Embryonic facial prominence (tissue), 1 donor: ENCODE measurements around the gene GRIK3.

Source experiments
- DNase-seq: peaks from one replicate; pipeline ENCODE4 v3.0.0-alpha.2; 2016; ENCODE audit errors: extremely low spot score

GRIK3 gene

DNA sequence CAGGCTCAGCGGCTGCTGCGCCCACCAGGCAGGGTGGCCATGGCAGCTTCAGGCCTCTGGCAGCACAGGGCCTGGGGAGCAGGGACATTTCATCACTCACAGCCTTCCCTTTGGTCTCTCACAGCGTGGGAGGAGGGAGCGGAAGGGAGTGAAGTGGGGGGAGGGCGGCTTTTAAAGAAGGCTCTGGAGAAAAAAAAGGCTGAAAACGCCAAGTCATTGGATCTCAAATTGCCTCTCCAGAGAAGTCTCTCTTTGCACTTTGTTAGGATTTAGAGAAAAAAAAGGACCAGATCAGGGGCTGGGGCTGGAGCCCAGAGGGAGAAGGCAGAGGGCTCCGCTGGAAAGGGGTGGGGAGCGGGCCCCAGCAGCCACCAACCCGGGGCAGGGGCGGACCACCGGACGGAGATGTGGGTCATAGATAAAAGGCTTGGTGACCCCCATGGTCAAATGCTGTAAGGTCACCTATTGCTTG is 209.9 kb downstream of the GRIK3 start:
- no peak for DNase-seq

GRCh38 chr1:36822648-36823047 is 211.7 kb downstream of the GRIK3 start:
- DNase-seq, result no peak

DNA sequence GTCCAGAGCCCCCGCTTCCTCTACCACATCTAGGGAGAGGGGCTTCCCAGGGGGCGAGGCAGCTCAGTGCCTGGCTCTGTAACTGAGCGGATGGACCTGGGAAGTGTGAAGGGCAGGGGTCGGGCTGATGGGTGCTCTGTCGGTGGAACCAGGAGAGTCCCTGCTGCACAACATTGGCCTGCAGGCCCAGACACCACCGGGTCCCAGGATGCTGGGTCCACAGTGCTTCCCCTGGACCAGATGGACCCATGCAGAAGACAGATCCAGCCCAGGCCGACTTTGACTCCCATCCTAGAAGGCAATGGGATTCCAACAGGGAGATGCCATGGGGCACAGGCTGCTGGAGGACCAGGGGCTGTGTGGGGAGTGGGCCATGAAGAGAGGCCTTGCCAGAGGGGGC is 212.9 kb downstream of the GRIK3 start:
- no peak for DNase-seq

DNA sequence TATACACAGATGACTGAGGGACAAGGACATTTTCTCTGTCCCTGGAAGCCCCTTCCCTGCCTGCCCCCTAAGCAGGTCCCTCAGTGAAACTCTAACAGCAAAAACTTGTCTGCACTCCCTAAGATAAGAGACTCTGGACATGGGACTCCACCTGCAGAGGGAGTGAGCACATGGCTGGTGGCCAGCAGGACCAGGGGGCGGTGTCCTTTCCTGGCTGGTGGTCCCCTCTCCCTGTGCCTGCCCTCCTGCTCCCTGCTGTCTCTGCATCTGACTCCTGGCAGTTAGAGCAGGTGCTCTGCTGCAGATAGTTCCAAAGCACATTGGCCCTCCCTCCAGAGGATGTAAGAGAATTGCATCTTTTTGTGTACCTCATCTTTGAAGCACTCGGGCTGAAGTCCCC is 215.5 kb downstream of the GRIK3 start:
- DNase-seq, result no peak

GRCh38 chr1:36816348-36816747 is 218.0 kb downstream of the GRIK3 start:
- no peak for DNase-seq

GRCh38 chr1:36814774-36815173 is 219.5 kb downstream of the GRIK3 start:
- DNase-seq, result no peak

DNA sequence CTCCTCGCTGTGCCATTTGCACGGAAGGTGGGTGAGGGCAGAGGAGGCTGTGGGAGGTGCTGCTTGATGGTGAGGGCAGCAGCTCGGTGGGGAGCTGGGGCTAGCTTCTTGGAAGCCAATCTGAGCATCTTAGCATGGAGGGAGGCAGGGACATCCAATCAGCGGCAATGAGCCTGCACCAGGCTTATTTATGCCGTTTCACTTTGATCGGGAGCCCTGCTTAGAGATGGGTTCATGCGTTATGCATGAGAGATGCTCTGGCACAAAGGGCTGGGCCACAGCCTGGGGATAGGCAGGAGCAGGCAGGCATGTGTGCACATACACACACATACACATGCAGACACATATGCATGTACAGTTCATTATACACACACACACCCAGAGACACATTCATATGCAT is 220.2 kb downstream of the GRIK3 start:
- no peak for DNase-seq

GRCh38 chr1:36807262-36807661 is 227.1 kb downstream of the GRIK3 start:
- no peak for DNase-seq

GRCh38 chr1:36805979-36806640 is 228.2 kb downstream of the GRIK3 start:
- no peak for DNase-seq

- no peak for DNase-seq
Measured at GRCh38 chr1:36804669-36805314, 229.5 kb downstream of the GRIK3 start.

DNA sequence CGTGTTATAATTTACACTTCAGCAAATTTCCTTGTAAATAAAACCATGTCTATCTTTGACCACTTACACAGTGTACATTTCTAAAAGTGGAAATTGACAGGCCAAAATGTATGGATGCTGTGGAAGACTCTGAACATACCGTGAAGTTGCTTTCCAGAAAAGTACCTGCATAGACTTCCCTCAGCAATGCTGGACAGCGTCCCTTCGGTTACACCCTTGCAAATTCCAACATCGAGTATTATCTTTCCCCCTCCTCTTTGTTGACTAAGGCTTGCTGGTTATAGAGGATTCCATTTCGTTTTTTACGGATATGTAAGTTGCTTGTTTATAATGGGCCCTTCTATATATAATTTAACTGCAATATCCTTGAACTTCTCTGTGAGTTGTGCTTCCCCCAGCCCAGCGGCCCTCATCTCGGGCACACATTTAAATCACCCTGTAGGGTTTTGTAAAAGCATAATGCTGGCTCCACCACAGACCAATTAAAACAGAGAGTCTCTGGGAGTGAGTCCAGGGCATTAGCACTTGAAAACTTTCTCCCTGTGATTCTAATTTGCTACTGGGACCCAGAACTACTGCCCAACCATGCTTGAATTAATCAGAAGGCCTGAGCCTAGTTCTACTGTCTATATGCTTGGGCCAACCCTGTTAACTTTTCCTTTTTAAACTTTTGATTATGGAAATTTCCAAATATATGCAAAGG is 230.3 kb downstream of the GRIK3 start:
- no peak for DNase-seq

DNA sequence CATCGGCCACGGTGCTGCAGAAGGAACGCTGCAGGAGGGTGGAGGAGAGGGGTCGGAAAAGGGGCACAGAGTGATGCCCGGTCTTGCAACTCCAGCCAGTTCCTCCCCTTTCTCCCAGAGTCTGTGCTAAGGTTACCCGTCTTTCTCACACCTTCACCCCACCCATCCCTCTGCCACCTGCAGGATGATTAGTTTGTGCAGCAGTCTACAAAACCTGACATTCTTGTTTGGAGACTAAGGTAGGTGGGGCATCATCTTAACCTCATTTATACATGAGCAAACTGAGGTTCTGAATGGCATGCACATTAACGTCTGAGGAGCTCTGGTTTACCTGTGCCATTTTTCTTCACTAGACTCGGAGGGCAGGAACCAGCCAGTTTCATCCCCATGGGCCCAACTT is 232.3 kb downstream of the GRIK3 start:
- DNase-seq, result no peak

DNA sequence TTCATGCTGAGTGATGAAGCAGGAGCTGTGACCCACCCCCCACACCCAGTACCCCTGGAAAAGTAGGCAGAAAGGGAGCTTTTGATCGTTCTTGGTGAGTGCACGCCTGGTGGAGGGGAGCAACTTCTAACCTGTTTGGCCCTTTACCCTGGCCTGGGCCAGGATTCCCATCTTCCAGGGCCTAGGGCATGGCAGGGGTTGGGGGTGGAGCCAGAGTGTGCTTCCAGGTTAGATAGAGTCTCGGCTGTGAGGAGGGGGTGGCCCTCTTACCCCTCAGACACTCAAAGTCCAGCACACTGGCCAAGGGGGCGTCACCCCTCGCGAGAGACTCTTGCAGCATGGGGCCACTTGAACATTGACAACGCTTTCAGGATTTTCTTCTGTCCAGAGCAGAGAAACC is 236.6 kb downstream of the GRIK3 start:
- DNase-seq, result no peak

- no peak for DNase-seq
Measured at GRCh38 chr1:36796733-36797132, 237.6 kb downstream of the GRIK3 start.

DNA sequence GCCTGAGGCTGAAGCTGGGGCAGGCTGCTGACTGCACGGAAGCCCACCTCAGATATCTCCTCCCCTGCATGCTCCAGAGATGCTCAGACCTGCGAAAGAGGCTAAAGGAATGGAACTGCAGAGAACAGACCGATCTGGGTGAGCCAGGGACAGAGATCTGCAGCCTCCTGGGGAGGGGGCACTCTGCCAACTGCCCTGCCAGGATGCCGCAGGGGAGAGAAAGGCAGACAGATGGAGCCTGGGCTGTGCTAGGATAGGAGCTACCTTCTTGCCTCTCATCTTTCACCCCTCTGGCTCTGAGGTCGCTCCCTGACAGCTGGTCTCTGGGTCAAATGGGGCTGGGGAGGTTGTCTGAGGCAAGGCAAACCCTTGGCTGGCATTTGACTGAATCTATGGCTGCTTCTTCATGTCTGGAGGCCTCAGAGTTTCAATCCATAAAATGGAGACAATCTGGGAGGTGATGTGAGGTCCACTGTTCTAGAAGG is 238.2 kb downstream of the GRIK3 start:
- DNase-seq, result no peak

DNA sequence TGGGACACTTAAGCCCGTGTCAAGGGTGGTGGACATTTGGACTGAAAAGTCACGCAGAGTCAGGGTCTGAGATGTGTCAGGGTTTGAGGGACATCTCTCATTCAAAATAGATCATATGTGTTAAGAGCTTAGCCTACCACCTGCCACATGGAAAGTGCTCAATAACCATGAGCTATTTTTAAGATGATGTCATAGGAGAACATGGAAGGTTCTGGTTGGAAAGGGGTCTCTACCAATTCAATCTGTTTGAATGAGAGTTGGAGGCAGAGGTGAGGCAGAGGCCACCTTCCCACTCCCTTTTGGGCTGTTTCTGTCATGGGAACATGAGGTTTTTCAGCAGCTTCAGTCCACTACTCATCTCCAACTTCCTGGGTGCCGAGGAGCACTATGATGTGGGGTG is 239.9 kb downstream of the GRIK3 start:
- DNase-seq, result no peak

DNA sequence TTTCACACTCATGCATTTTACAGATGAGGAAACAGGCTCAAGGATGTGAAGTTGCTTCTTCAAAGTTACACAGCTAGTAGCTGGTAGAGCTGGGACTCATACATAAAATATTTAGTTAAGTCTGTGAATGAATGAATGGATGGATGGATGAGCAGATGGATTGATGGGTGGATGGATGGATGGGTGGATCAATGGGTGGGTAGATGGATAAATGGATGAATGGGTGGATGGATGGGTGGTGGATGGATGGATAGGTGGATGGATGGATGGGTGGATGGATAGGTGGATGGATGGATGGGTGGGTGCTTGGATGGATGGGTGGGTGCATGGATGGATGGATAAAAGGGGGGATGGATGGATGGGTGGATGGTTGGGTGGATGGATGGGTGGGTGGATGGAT is 240.9 kb downstream of the GRIK3 start:
- DNase-seq, result no peak

- DNase-seq, result no peak
Measured at GRCh38 chr1:36792292-36792691, 242.0 kb downstream of the GRIK3 start.

- no peak for DNase-seq
Measured at GRCh38 chr1:36790191-36790590, 244.1 kb downstream of the GRIK3 start.

GRCh38 chr1:36789535-36789934 is 244.8 kb downstream of the GRIK3 start:
- no peak for DNase-seq

DNA sequence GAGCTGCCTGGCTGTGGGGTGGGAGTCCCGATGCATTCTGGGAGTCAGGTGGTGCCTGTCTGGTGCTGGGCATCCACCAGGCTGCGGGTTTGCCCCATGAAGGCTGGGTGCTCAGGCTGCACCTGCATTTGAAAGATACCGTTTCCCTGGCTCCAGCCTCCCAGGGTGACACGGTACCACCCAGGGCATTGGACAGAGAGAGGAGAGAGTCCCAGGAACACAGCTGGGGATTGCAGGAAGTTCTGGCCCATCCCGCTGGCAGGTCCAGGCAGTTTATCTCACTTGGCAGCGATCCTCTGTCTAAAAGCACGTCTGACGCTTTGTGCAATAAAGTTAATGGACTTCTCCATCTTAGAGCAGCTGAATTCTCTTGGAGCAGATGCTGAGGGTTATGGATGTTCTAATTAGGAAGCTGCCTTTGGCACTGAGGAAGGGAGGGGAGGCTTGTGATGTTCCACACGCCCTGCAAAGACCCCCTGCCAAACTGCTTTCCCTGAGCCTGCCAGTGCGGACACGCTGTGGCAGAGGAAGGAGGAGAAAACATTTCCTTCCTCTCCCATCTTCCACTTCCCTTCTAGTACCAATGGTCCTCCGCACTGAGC is 246.9 kb downstream of the GRIK3 start:
- DNase-seq, result no peak

GRCh38 chr1:36786425-36786824 is 247.9 kb downstream of the GRIK3 start:
- DNase-seq, result no peak
